Kidney epithelial cell (primary cell): ENCODE results near the gene KIDINS220. TPM values are rescaled to one million over a fixed set of nuclear protein-coding genes. Genes with fewer than 3 reads are reported as not detected.

ENCODE experiments used
- DNase-seq: peaks from one replicate; pipeline ENCODE4 v3.0.0-alpha.2; 2010; ENCODE audit warnings: low read depth
- H3K27me3 ChIP-seq: 2 replicates; pipeline ENCODE4 v1.6.0; 2011; ENCODE audit warnings: low read length; ENCODE audit not compliant: control insufficient read depth, insufficient read depth
- H3K36me3 ChIP-seq: 2 replicates; pipeline ENCODE4 v1.5.1; 2011; ENCODE audit warnings: low read length; ENCODE audit not compliant: control insufficient read depth, insufficient read depth
- H3K4me3 ChIP-seq: 2 replicates; pipeline ENCODE4 v1.5.1; 2011; ENCODE audit warnings: low read depth, mild to moderate bottlenecking, control low read depth, low read length
- CTCF ChIP-seq: IDR thresholded peaks from 2 replicates; pipeline ENCODE4 v1.5.1; 2011; ENCODE audit warnings: mild to moderate bottlenecking, moderate library complexity, low read length, control low read depth, inconsistent platforms; ENCODE audit not compliant: insufficient read depth, poor library complexity, severe bottlenecking
- total RNA-seq: library from RNA; depleted of rRNA; stranded (reverse); fragments of >200 nt; gene quantifications from 2 replicates; pipeline ENCODE4 v1.2.3, GENCODE V29; 2015

KIDINS220 gene
- total RNA-seq, 1 donor from 2014 or later = 49.1 TPM

- Histone ChIP-seq H3K36me3 (no peaks in the 10 kb centered on the region), H3K27me3 (no peaks in the 10 kb centered on the region), H3K4me3 (peak overlapping the region; percentile 67)
- peak; percentile 56 for DNase-seq
- no peak for TF ChIP-seq CTCF
These were observed 157.3 kb downstream of the KIDINS220 start for GRCh38 chr2:8679827-8680731.

- H3K4me3 ChIP-seq = peak overlapping the region; percentile 67
- H3K27me3 ChIP-seq = no peaks in the 10 kb centered on the region
- no peak for TF ChIP-seq CTCF
- no peaks in the 10 kb centered on the region for H3K36me3 ChIP-seq
- DNase-seq = no peak
These were observed 157.9 kb downstream of the KIDINS220 start for GRCh38 chr2:8679567-8679826.

Other genes starting within 250 kb of the KIDINS220 start
- gene ID2, start 155.6 kb downstream of the KIDINS220 start, total RNA-seq = 19.4 and 30.8 TPM in 2 replicates
- gene MBOAT2, start 166.1 kb upstream of the KIDINS220 start, total RNA-seq = 32.2 and 32.7 TPM in 2 replicates